ENCODE data around the gene GLOD5.

GLOD5 gene

GRCh38 chrX:48747415-48748016, 14.0 kb upstream of the GLOD5 start:
- ATAC-seq, result no peak
- no peak for TF ChIP-seq ZNF70 (CRISPR knock-in tag; IDR thresholded peaks at IDR 0.05)
- TF ChIP-seq PPARA (CRISPR knock-in tag; IDR thresholded peaks at IDR 0.05; ENCODE audit: borderline replicate concordance), result no peak
- TF ChIP-seq ZFP30 (CRISPR knock-in tag; IDR thresholded peaks at IDR 0.05), result no peak
- no peak for TF ChIP-seq BACH2 (CRISPR knock-in tag; IDR thresholded peaks at IDR 0.05; ENCODE audit: borderline replicate concordance)
- TF ChIP-seq GLIS3 (CRISPR knock-in tag; IDR thresholded peaks at IDR 0.05), result no peak
- no peak for TF ChIP-seq ISL1 (CRISPR knock-in tag; IDR thresholded peaks at IDR 0.05)
- TF ChIP-seq ZC3H10 (CRISPR knock-in tag; IDR thresholded peaks at IDR 0.05), result no peak
- TF ChIP-seq, protein P1, sequence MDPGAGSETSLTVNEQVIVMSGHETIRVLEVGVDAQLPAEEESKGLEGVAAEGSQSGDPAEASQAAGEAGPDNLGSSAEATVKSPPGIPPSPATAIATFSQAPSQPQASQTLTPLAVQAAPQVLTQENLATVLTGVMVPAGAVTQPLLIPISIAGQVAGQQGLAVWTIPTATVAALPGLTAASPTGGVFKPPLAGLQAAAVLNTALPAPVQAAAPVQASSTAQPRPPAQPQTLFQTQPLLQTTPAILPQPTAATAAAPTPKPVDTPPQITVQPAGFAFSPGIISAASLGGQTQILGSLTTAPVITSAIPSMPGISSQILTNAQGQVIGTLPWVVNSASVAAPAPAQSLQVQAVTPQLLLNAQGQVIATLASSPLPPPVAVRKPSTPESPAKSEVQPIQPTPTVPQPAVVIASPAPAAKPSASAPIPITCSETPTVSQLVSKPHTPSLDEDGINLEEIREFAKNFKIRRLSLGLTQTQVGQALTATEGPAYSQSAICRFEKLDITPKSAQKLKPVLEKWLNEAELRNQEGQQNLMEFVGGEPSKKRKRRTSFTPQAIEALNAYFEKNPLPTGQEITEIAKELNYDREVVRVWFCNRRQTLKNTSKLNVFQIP (CRISPR knock-in tag; IDR thresholded peaks at IDR 0.05; ENCODE audit: borderline replicate concordance, low read depth), result no peak
- TF ChIP-seq, protein P2, sequence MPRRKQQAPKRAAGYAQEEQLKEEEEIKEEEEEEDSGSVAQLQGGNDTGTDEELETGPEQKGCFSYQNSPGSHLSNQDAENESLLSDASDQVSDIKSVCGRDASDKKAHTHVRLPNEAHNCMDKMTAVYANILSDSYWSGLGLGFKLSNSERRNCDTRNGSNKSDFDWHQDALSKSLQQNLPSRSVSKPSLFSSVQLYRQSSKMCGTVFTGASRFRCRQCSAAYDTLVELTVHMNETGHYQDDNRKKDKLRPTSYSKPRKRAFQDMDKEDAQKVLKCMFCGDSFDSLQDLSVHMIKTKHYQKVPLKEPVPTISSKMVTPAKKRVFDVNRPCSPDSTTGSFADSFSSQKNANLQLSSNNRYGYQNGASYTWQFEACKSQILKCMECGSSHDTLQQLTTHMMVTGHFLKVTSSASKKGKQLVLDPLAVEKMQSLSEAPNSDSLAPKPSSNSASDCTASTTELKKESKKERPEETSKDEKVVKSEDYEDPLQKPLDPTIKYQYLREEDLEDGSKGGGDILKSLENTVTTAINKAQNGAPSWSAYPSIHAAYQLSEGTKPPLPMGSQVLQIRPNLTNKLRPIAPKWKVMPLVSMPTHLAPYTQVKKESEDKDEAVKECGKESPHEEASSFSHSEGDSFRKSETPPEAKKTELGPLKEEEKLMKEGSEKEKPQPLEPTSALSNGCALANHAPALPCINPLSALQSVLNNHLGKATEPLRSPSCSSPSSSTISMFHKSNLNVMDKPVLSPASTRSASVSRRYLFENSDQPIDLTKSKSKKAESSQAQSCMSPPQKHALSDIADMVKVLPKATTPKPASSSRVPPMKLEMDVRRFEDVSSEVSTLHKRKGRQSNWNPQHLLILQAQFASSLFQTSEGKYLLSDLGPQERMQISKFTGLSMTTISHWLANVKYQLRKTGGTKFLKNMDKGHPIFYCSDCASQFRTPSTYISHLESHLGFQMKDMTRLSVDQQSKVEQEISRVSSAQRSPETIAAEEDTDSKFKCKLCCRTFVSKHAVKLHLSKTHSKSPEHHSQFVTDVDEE (CRISPR knock-in tag; IDR thresholded peaks at IDR 0.05), result no peak

GRCh38 chrX:48749182-48749581, 12.4 kb upstream of the GLOD5 start:
- no peak for TF ChIP-seq BACH2 (CRISPR knock-in tag; IDR thresholded peaks at IDR 0.05; ENCODE audit: borderline replicate concordance)
- TF ChIP-seq, protein P3, sequence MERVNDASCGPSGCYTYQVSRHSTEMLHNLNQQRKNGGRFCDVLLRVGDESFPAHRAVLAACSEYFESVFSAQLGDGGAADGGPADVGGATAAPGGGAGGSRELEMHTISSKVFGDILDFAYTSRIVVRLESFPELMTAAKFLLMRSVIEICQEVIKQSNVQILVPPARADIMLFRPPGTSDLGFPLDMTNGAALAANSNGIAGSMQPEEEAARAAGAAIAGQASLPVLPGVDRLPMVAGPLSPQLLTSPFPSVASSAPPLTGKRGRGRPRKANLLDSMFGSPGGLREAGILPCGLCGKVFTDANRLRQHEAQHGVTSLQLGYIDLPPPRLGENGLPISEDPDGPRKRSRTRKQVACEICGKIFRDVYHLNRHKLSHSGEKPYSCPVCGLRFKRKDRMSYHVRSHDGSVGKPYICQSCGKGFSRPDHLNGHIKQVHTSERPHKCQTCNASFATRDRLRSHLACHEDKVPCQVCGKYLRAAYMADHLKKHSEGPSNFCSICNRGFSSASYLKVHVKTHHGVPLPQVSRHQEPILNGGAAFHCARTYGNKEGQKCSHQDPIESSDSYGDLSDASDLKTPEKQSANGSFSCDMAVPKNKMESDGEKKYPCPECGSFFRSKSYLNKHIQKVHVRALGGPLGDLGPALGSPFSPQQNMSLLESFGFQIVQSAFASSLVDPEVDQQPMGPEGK (CRISPR knock-in tag; IDR thresholded peaks at IDR 0.05; ENCODE audit: borderline replicate concordance), result no peak
- no peak for TF ChIP-seq ZNF565 (CRISPR knock-in tag; conservative IDR thresholded peaks at IDR 0.05; ENCODE audit: low read depth)
- no peak for TF ChIP-seq ZNF8 (CRISPR knock-in tag; IDR thresholded peaks at IDR 0.05)
- no peak for TF ChIP-seq ZFP30 (CRISPR knock-in tag; IDR thresholded peaks at IDR 0.05)
- TF ChIP-seq ZNF70 (CRISPR knock-in tag; IDR thresholded peaks at IDR 0.05), result no peak
- no peak for TF ChIP-seq SNAI2 (CRISPR knock-in tag; IDR thresholded peaks at IDR 0.05)
- no peak for ATAC-seq

- TF ChIP-seq, protein P3 (CRISPR knock-in tag; IDR thresholded peaks at IDR 0.05; ENCODE audit: borderline replicate concordance), result no peak
- TF ChIP-seq ZFP30 (CRISPR knock-in tag; IDR thresholded peaks at IDR 0.05) (no peak), TCF4 (CRISPR knock-in tag; IDR thresholded peaks at IDR 0.05; ENCODE audit: borderline replicate concordance) (no peak), OSR1 (CRISPR knock-in tag; IDR thresholded peaks at IDR 0.05) (no peak), PPARA (CRISPR knock-in tag; IDR thresholded peaks at IDR 0.05; ENCODE audit: borderline replicate concordance) (no peak), RARB (CRISPR knock-in tag; IDR thresholded peaks at IDR 0.05) (no peak), ZC3H10 (CRISPR knock-in tag; IDR thresholded peaks at IDR 0.05) (no peak)
- TF ChIP-seq, protein P4, sequence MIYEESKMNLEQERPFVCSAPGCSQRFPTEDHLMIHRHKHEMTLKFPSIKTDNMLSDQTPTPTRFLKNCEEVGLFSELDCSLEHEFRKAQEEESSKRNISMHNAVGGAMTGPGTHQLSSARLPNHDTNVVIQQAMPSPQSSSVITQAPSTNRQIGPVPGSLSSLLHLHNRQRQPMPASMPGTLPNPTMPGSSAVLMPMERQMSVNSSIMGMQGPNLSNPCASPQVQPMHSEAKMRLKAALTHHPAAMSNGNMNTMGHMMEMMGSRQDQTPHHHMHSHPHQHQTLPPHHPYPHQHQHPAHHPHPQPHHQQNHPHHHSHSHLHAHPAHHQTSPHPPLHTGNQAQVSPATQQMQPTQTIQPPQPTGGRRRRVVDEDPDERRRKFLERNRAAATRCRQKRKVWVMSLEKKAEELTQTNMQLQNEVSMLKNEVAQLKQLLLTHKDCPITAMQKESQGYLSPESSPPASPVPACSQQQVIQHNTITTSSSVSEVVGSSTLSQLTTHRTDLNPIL (CRISPR knock-in tag; IDR thresholded peaks at IDR 0.05; ENCODE audit: low read depth), result no peak
- TF ChIP-seq, protein P2 (CRISPR knock-in tag; IDR thresholded peaks at IDR 0.05), result no peak
- no peak for ATAC-seq
Measured at GRCh38 chrX:48751343-48751742, 10.2 kb upstream of the GLOD5 start.
